Muscle of arm (tissue), 12 donors: ENCODE measurements around the gene FOXP4. TPM values are rescaled to one million over a fixed set of nuclear protein-coding genes. Genes with fewer than 3 reads are reported as not detected.

Source experiments
- DNase-seq: peaks from one replicate; pipeline ENCODE4 v3.0.0-alpha.2; 2013
- polyA plus RNA-seq, 12 donors: library from polyadenylated mRNA; unstranded; fragments of 120-200 nt; gene quantifications; one replicate each; pipeline ENCODE4 v1.2.1, GENCODE V29; 2013; ENCODE audit not compliant: insufficient read length in 12 of 12

Gene FOXP4
- polyA plus RNA-seq, 12 donors, result 9.1 to 30.8 (median 12.4) TPM; not detected in 1

- DNase-seq, result no peak
Measured at GRCh38 chr6:41642960-41643898, 97.0 kb downstream of the FOXP4 start.

GRCh38 chr6:41643899-41644269 is 97.7 kb downstream of the FOXP4 start:
- no peak for DNase-seq

- DNase-seq, result no peak
Measured at GRCh38 chr6:41644297-41644879, 98.2 kb downstream of the FOXP4 start.

DNA sequence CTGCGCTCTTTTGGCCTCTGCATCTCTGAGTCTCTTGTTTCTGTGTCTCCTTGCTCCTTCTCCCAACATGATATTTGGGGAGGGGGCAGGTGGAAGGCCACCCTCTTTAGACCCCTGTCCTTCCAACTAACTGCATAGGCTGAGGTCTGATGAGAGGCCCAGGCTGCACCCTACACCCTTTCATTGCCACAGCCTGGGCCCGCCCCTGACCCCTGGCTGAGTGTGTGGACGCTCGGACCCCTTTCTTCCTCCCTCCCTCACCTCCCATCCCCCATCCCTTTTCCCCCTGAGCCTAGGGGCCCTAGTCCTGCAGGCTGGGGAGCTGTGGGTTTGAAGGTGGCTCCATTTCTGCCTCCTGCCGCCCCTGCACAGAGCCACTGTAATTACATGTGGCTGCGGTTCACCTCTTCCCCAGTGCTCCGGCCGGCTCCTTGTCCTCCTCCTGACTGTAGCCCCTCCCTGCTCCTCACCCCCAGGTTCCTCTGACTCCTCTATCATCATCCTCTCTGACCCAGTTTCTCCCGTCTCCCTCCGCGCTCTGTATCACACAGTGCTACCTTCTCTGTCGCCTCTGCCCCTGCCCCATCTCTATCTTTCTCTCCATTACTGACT is 98.9 kb downstream of the FOXP4 start:
- no peak for DNase-seq

DNA sequence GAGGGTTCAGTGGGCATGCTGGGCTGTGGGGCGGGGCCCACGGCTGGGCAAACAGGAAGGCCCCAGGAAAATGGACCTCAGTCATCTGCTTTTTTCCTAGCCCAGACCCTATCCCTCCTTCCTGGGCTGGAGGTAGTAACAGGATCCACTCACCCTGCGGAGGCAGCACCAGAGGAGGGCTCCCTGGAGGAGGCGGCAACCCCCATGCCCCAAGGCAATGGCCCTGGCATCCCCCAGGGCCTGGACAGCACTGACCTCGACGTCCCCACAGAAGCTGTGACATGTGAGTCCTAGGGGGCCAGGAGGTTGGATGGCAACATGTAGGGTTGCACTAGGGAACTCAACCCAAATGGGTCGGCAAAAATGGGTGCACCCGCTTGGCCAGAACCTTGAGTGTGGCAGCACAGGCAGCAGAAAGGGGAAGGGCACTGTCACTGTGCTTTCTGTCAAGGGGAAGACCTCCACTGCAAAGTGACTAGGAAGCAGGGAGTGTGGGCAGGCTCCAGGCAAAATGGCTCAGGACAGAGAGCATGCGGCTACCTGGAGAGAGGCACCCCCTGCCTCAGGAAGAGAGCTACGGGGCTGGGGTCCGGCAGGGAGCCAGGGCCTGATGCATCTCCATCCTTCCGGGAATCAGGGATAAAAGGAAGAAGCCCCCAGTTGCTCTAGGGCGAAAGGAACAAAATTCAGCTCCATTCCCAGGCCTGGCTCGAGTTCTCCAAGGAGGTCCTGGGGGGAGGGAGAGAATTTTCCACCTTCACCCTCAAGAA is 100.0 kb downstream of the FOXP4 start:
- no peak for DNase-seq

DNA sequence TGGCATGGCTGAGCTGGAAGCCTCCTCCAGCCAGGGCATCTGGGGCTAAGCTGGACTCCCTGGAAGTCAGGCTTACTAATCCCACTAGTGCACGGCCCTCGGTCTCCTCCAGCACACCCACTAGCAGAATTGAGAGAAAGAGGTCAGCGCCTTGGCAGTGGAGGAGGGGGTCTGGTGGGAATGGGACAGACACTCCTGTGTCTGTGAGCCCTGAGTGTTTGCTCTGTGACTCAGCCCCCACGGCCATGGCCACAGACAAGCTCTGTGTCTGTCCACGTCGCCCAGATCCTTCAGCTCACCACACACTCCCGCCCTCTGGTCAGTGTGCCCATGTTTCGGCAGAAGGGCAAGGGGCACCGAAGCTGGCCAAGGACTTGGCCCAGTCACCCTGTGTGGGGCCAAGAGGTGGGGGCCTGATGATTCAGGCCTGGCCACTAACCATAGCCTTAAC is 100.9 kb downstream of the FOXP4 start:
- no peak for DNase-seq

DNA sequence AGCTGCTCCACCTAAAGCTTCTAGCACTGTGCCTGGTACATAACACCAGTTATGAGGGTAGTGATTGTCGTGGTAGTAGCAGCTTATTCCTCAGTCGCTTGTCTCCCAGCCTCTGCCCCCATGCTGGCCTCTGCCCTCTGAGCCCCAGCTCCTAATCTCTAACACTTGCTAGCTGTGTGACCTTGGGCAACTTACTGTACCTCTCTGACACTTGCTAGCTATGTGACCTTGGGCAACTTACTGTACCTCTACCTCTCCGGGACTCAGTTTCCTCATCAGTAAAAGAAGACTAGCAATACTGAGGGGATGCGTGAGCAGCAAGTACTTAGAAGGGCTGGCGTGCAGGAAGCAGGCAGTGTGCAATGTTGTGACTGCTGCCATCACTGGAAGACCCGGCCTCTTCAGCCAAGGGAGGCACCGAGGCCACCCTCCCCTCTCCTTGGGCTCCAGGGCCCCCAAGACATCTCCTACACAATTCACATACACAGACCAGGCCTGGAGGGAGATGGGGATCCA is 101.9 kb downstream of the FOXP4 start:
- no peak for DNase-seq

GRCh38 chr6:41648921-41649320 is 102.7 kb downstream of the FOXP4 start:
- DNase-seq, result no peak

DNA sequence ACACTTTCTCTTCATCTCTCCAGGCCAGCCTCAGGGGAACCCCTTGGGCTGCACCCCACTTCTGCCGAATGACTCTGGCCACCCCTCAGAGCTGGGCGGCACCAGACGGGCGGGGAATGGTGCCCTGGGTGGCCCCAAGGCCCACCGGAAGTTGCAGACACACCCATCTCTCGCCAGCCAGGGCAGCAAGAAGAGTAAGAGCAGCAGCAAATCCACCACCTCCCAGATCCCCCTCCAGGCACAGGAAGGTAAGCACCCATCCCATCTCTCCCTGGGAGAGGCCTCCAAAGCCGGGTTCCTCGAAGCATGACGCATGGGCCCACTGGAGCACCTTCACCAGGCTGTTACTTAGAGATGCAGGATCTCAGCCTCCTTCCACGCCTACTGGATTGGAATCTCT is 103.4 kb downstream of the FOXP4 start:
- DNase-seq, result no peak

DNA sequence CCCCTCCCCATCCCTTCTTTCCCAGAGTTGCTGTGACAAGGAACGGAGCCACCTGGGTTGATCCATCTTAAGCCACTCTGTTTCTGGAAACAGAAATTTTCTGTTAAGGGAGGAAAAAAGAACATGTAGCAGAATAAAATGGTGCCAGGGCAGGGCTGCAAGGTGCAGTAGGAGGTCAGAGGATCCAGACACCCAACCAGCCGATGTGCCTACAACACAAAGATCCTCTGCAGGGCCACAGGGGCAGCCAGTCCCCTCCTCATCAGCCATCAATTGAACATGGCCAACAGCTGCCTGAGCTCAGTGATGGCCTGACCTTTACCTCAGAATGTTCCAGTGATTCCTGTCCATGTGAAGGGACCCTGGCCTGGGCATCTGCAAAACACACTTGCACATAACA is 103.9 kb downstream of the FOXP4 start:
- DNase-seq, result no peak

DNA sequence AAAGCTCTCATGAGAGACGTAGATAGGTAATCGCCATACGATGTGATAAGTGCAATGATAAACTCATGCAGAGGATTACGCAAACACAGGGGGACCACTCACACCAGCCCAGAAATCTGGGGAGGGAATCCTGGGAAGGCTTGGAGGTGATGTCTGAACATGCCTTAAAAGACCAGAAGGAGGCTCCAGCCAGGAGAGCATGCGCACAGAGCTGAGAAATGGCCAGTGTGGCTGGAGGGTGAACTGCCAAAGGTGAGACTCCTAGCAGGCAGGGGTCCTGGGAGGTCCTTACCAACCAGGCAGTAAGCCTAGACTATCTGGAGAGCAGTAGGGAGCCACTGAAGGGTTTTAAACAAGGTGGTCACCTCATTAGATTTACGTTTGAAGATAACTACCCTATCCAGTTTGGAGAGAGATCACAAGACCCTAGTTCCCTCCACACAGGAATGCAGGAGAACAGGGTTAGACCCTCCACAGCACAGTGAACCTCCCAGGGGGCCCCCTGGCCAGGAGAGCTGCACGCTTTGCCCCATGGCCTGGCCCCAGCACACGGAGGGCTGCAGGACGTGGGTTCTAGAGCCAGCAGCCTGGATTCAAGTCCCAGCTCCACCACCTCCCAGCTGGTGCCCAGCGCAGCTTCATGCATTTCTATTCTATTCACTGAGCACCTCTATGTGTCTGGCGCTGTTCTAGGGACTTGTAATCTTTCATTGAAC is 105.2 kb downstream of the FOXP4 start:
- DNase-seq, result no peak

Other genes with a start within 250 kb of the FOXP4 start
- not detected for gene NCR2, start 210.8 kb upstream of the FOXP4 start, polyA plus RNA-seq
- gene MDFI, start 92.1 kb downstream of the FOXP4 start, polyA plus RNA-seq, result 10 to 100 TPM in 11 of 12 donors, not detected in 1; 29.6 to 84.0 (median 43.2) TPM
- 10 to 100 TPM in 1 of 12 donors, 1 to 10 TPM in 10, not detected in 1; 3.7 to 27.9 (median 6.0) TPM for gene TFEB, start 189.2 kb downstream of the FOXP4 start, polyA plus RNA-seq
- not detected for gene PGC, start 201.0 kb downstream of the FOXP4 start, polyA plus RNA-seq
- 10 to 100 TPM in 1 of 12 donors, 1 to 10 TPM in 10, not detected in 1; 5.7 to 11.9 (median 6.6) TPM for gene FRS3, start 233.5 kb downstream of the FOXP4 start, polyA plus RNA-seq
- 1 to 10 TPM in 10 of 12 donors, not detected in 2; 1.2 to 6.9 (median 2.5) TPM for gene PRICKLE4, start 234.4 kb downstream of the FOXP4 start, polyA plus RNA-seq
- gene TOMM6, start 241.3 kb downstream of the FOXP4 start, polyA plus RNA-seq, result 100 to 1,000 TPM in 11 of 12 donors, not detected in 1; 130 to 199 (median 175) TPM